CD4-positive, alpha-beta T cell (primary cell): Measurements from ENCODE around the gene SMIM44. TPM values are rescaled to one million over a fixed set of nuclear protein-coding genes. Genes with fewer than 3 reads are reported as not detected.

Experiments used
- ATAC-seq: fragments of 200-7000 bp; cut with Tn5 transposase; one replicate; pipeline ENCODE4 v1.10.0; 2022; ENCODE audit warnings: mild to moderate bottlenecking; ENCODE audit not compliant: poor library complexity
- CTCF ChIA-PET: fragments of 350-600 bp; sonication (Branson Sonifier 250); formaldehyde crosslinking; loops from one replicate; lab custom pipeline; 2021; ENCODE audit warnings: antibody characterized with exemption, inconsistent platforms; lab: Charles Lee
- POLR2A ChIA-PET: fragments of 350-600 bp; sonication (Branson Sonifier 250); formaldehyde crosslinking; loops from one replicate; lab custom pipeline; 2021; ENCODE audit warnings: antibody characterized with exemption, inconsistent platforms; lab: Charles Lee
- DNase-seq, 14 experiments: peaks; one replicate each; pipeline ENCODE4 v3.0.0-alpha.2; 2013 to 2020; ENCODE audit warnings: mixed read lengths in 2 of 14
- H3K27ac ChIP-seq, 2 donors: one replicate each; pipeline versions ENCODE4 v1.5.1 to v1.7.0; 2013; ENCODE audit warnings: low read length in 2 of 2, low read depth in 1 of 2, mild to moderate bottlenecking in 1 of 2
- H3K27me3 ChIP-seq, 2 experiments: 1 replicate in 1 of 2; 2 replicates in 1 of 2; pipeline versions ENCODE4 v1.6.1 to v1.7.0; 2013; ENCODE audit warnings: low read length in 2 of 2, control low read depth in 1 of 2, mild to moderate bottlenecking in 1 of 2, moderate library complexity in 1 of 2; ENCODE audit not compliant: insufficient read depth in 2 of 2, control insufficient read depth in 1 of 2
- H3K36me3 ChIP-seq: one replicate; pipeline ENCODE4 v1.6.1; 2013; ENCODE audit warnings: low read length, control low read depth; ENCODE audit not compliant: insufficient read depth
- H3K4me1 ChIP-seq: one replicate; pipeline ENCODE4 v1.6.1; 2013; ENCODE audit warnings: low read length, control low read depth; ENCODE audit not compliant: insufficient read depth
- H3K4me3 ChIP-seq: one replicate; pipeline ENCODE4 v1.5.1; 2013; ENCODE audit warnings: mild to moderate bottlenecking, low read length, moderate library complexity
- H3K9me3 ChIP-seq, 2 experiments: 1 replicate in 1 of 2; 2 replicates in 1 of 2; pipeline versions ENCODE4 v1.6.1 to v1.7.0; 2013; ENCODE audit warnings: low read length in 2 of 2, mild to moderate bottlenecking in 2 of 2, control low read depth in 1 of 2, moderate library complexity in 1 of 2; ENCODE audit not compliant: control insufficient read depth in 1 of 2, insufficient read depth in 1 of 2
- H3K27ac Mint-ChIP-seq: one replicate; pipeline ENCODE4 v1.8.0; 2020; ENCODE audit warnings: mixed read lengths
- H3K27me3 Mint-ChIP-seq: one replicate; pipeline ENCODE4 v1.8.0; 2021; ENCODE audit warnings: mixed read lengths
- H3K36me3 Mint-ChIP-seq: one replicate; pipeline ENCODE4 v1.8.0; 2021; ENCODE audit warnings: low read depth, mixed read lengths
- H3K4me1 Mint-ChIP-seq: one replicate; pipeline ENCODE4 v1.8.0; 2021; ENCODE audit warnings: low read depth, mixed read lengths
- H3K4me3 Mint-ChIP-seq: one replicate; pipeline ENCODE4 v1.8.0; 2020; ENCODE audit warnings: mild to moderate bottlenecking, mixed read lengths
- H3K9me3 Mint-ChIP-seq: one replicate; pipeline ENCODE4 v1.8.0; 2020; ENCODE audit warnings: mixed read lengths
- CTCF ChIP-seq: fragments of 200-600 bp; IDR thresholded peaks from one replicate; pipeline ENCODE4 v1.8.0; 2022; ENCODE audit warnings: antibody characterized with exemption, mild to moderate bottlenecking
- intact Hi-C, 2 experiments: fragments of 100-400 bp; cut with DNase I in 1 of 2; cut with micrococcal nuclease in 1 of 2; formaldehyde crosslinking; loops; one replicate each; pipeline versions ENCODE4 v1.15.1 to v1.9.0; 2023 to 2025; cut with DNase I, micrococcal nuclease
- total RNA-seq, 174 experiments: library from RNA in 2 of 174; stranded (reverse) in 2 of 174; gene quantifications; one replicate each; pipeline ENCODE4 v1.2.3 and lab custom pipeline; 2021 to 2026

Gene SMIM44
- total RNA-seq, 2 experiments from 2014 or later, result not detected

- CTCF ChIA-PET, result no interaction called here
- ATAC-seq, result no peak
- peaks cover 41% of the 10 kb centered on the region for H3K36me3 Mint-ChIP-seq
Measured at GRCh38 chr19:3496392-3497273, 13.4 kb upstream of the SMIM44 start.

GRCh38 chr19:3494559-3494958, 11.3 kb upstream of the SMIM44 start:
- H3K27ac ChIP-seq, result peak overlapping the region in 1 of 2 donors; percentile 22
- intact Hi-C loops, result no loop called here
- ChIA-PET POLR2A (interaction anchor here (0.7 kb wide), 1 partner anchor 11 kb away, joined by 3 read pairs; no protein-coding TSS in a partner anchor), CTCF (interaction anchor here (0.6 to 1.4 kb wide), 4 partner anchors 10 to 471 kb away, joined by 3 to 6 read pairs (median 3); no protein-coding TSS in a partner anchor)
- no peaks in the 10 kb centered on the region for H3K27me3 ChIP-seq
- H3K36me3 ChIP-seq, result peaks cover 38% of the 10 kb centered on the region
- no peak overlapping the region for H3K4me3 Mint-ChIP-seq
- DNase-seq (peak in 11 of 14 experiments; percentile 9 to 81 (median 42)), ATAC-seq (peak; percentile 80)
- H3K27ac Mint-ChIP-seq, result no peak overlapping the region
- peaks cover 23% of the 10 kb centered on the region for H3K4me1 ChIP-seq
- no peaks in the 10 kb centered on the region for H3K9me3 Mint-ChIP-seq
- no peak overlapping the region for H3K4me3 ChIP-seq
- H3K27me3 Mint-ChIP-seq, result no peaks in the 10 kb centered on the region
- TF ChIP-seq CTCF, result no peak
- peaks cover 20% of the 10 kb centered on the region for H3K4me1 Mint-ChIP-seq
- peaks cover 38% of the 10 kb centered on the region for H3K36me3 Mint-ChIP-seq
- H3K9me3 ChIP-seq, result no peaks in the 10 kb centered on the region

More at GRCh38 chr19:3496392-3497273, 13.4 kb upstream of the SMIM44 start:
- no peaks in the 10 kb centered on the region for H3K9me3 ChIP-seq
- H3K36me3 ChIP-seq, result peaks cover 34% of the 10 kb centered on the region
- TF ChIP-seq CTCF, result no peak
- no peaks in the 10 kb centered on the region for H3K27me3 Mint-ChIP-seq
- H3K4me1 Mint-ChIP-seq, result peaks cover 28% of the 10 kb centered on the region
- no peaks in the 10 kb centered on the region for H3K27me3 ChIP-seq
- peak in 1 of 14 experiments; percentile 26 for DNase-seq
- no peak overlapping the region for H3K27ac Mint-ChIP-seq
- H3K4me3 Mint-ChIP-seq, result peak overlapping the region; percentile 51
- H3K27ac ChIP-seq, result no peak overlapping the region
- peaks cover 43% of the 10 kb centered on the region for H3K4me1 ChIP-seq
- H3K4me3 ChIP-seq, result no peak overlapping the region
- POLR2A ChIA-PET, result no interaction called here
- H3K9me3 Mint-ChIP-seq, result no peaks in the 10 kb centered on the region
- intact Hi-C loops, result no loop called here

- peaks cover 18% of the 10 kb centered on the region for H3K4me1 ChIP-seq
- CTCF ChIA-PET, result interaction anchor here (0.6 to 1.4 kb wide), 3 partner anchors 9 to 21 kb away, joined by 3 to 6 read pairs (median 3); no protein-coding TSS in a partner anchor
- intact Hi-C loops, result no loop called here
- H3K4me3 ChIP-seq, result no peak overlapping the region
- H3K36me3 ChIP-seq, result peaks cover 38% of the 10 kb centered on the region
- peaks cover 38% of the 10 kb centered on the region for H3K36me3 Mint-ChIP-seq
- peak; percentile 78 for ATAC-seq
- no peak overlapping the region for H3K27ac Mint-ChIP-seq
- no peaks in the 10 kb centered on the region for H3K27me3 ChIP-seq
- peak in 5 of 14 experiments; percentile 20 to 62 (median 31) for DNase-seq
- H3K4me3 Mint-ChIP-seq, result no peak overlapping the region
- TF ChIP-seq CTCF, result no peak
- H3K27ac ChIP-seq, result no peak overlapping the region
- H3K4me1 Mint-ChIP-seq, result peaks cover 17% of the 10 kb centered on the region
- no peaks in the 10 kb centered on the region for H3K9me3 Mint-ChIP-seq
- H3K9me3 ChIP-seq, result no peaks in the 10 kb centered on the region
- POLR2A ChIA-PET, result interaction anchor here (0.7 kb wide), 1 partner anchor 12 kb away, joined by 3 read pairs; no protein-coding TSS in a partner anchor
- H3K27me3 Mint-ChIP-seq, result no peaks in the 10 kb centered on the region
Measured at GRCh38 chr19:3494051-3494450, 10.8 kb upstream of the SMIM44 start.
